GM12878 (cell line): Measurements from ENCODE around the gene SMOC1.

ENCODE experiments used
- CBFB ChIP-seq: IDR thresholded peaks from 2 replicates; pipeline ENCODE4 v1.6.1; 2016; ENCODE audit warnings: antibody characterized with exemption, low read depth
- CBX5 ChIP-seq: sonication (generic); IDR thresholded peaks from 2 replicates; pipeline ENCODE4 v1.6.1; 2016; ENCODE audit warnings: low read depth, moderate library complexity, mild to moderate bottlenecking, inconsistent platforms
- EP300 ChIP-seq, 2 experiments: fragments of 150-350 bp in 1 of 2; IDR thresholded peaks; 2 replicates each; pipeline ENCODE4 v1.6.1; 2011 to 2012; ENCODE audit warnings: low read depth in 2 of 2, low read length in 2 of 2, borderline replicate concordance in 1 of 2, improper control_type of control experiment in 1 of 2, inconsistent platforms in 1 of 2; ENCODE audit not compliant: control insufficient read depth in 1 of 2
- EZH2 ChIP-seq: IDR thresholded peaks from 2 replicates; pipeline ENCODE4 v1.6.1; 2012; ENCODE audit warnings: low read depth, mild to moderate bottlenecking, control low read depth, inconsistent platforms, low read length, borderline replicate concordance; ENCODE audit not compliant: control insufficient read depth
- NFIC ChIP-seq: IDR thresholded peaks from 2 replicates; pipeline ENCODE4 v1.6.1; 2012; ENCODE audit warnings: low read depth, mild to moderate bottlenecking, inconsistent platforms, low read length, moderate library complexity
- RAD21 ChIP-seq: IDR thresholded peaks from 2 replicates; pipeline ENCODE4 v1.6.1; 2011; ENCODE audit warnings: mild to moderate bottlenecking, low read depth, low read length, moderate library complexity; ENCODE audit not compliant: insufficient read depth
- TF ChIP-seq, protein P1 (sequence below), 3 experiments: IDR thresholded peaks in 2 of 3; conservative IDR thresholded peaks in 1 of 3; 2 replicates each; pipeline ENCODE4 v1.5.1; 2011; ENCODE audit warnings: low read depth in 3 of 3, low read length in 3 of 3, mild to moderate bottlenecking in 3 of 3, control low read depth in 2 of 3, moderate library complexity in 2 of 3, inconsistent platforms in 1 of 3, mixed read lengths in 1 of 3; ENCODE audit not compliant: control insufficient read depth in 2 of 3, insufficient read depth in 1 of 3; ENCODE audit errors: extremely low read depth in 1 of 3

DNA sequence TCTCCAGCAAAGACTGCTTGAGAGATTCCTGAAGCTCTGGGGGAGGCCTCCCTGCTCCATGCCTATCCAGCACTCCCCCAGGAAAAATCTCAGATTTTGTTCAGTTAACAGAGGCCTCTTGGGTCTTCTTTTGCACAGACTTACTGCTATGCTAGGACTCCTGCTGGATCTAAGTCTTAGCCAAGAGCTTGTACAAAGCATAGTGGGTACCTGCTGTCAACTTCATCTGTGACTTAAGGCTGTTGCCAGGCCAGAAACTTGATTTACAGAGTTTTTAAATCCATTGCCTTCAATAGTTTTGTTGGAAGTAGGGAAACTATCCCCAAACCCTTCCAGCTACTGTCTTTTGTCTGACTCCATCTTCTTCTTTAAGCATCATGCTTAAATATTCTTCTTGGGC is 140.5 kb downstream of the SMOC1 start:
- TF ChIP-seq CBFB = no peak
- no peak for TF ChIP-seq RAD21
- no peak for TF ChIP-seq EZH2
- TF ChIP-seq EP300 (IDR thresholded peaks at IDR 0.05; ENCODE audit: borderline replicate concordance in 1 of 2, control insufficient read depth in 1 of 2, low read depth in 2 of 2, low read length in 2 of 2) = no peak
- TF ChIP-seq, protein P1, sequence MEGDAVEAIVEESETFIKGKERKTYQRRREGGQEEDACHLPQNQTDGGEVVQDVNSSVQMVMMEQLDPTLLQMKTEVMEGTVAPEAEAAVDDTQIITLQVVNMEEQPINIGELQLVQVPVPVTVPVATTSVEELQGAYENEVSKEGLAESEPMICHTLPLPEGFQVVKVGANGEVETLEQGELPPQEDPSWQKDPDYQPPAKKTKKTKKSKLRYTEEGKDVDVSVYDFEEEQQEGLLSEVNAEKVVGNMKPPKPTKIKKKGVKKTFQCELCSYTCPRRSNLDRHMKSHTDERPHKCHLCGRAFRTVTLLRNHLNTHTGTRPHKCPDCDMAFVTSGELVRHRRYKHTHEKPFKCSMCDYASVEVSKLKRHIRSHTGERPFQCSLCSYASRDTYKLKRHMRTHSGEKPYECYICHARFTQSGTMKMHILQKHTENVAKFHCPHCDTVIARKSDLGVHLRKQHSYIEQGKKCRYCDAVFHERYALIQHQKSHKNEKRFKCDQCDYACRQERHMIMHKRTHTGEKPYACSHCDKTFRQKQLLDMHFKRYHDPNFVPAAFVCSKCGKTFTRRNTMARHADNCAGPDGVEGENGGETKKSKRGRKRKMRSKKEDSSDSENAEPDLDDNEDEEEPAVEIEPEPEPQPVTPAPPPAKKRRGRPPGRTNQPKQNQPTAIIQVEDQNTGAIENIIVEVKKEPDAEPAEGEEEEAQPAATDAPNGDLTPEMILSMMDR (IDR thresholded peaks at IDR 0.05 in 2 of 3, conservative IDR thresholded peaks at IDR 0.05 in 1 of 3; ENCODE audit: control insufficient read depth in 2 of 3, extremely low read depth in 1 of 3, insufficient read depth in 1 of 3, low read depth in 3 of 3, low read length in 3 of 3) = no peak
- no peak for TF ChIP-seq CBX5
- TF ChIP-seq NFIC = no peak
